Progenitor cell of endocrine pancreas (in vitro differentiated cells): ENCODE results near the gene ZFYVE21. TPM values are rescaled to one million over a fixed set of nuclear protein-coding genes. Genes with fewer than 3 reads are reported as not detected.

Experiments
- DNase-seq: peaks from one replicate; pipeline ENCODE4 v3.0.0; 2021; ENCODE audit warnings: low spot score; ENCODE audit not compliant: unreplicated experiment
- H3K27ac Mint-ChIP-seq: 2 replicates; pipeline ENCODE4 v1.8.0; 2021; ENCODE audit warnings: mild to moderate bottlenecking, moderate library complexity, mixed read lengths
- H3K27me3 Mint-ChIP-seq: 2 replicates; pipeline ENCODE4 v1.8.0; 2021; ENCODE audit warnings: mixed read lengths
- H3K36me3 Mint-ChIP-seq: 2 replicates; pipeline ENCODE4 v1.8.0; 2022; ENCODE audit warnings: mixed read lengths; ENCODE audit not compliant: insufficient read depth
- H3K4me1 Mint-ChIP-seq: 2 replicates; pipeline ENCODE4 v1.8.0; 2021; ENCODE audit warnings: low read depth, mixed read lengths
- H3K4me3 Mint-ChIP-seq: 2 replicates; pipeline ENCODE4 v1.8.0; 2021; ENCODE audit warnings: low read depth, mild to moderate bottlenecking, moderate library complexity, mixed read lengths
- H3K9me3 Mint-ChIP-seq: 2 replicates; pipeline ENCODE4 v1.8.0; 2021; ENCODE audit warnings: low read depth, mixed read lengths
- CTCF ChIP-seq: fragments of 200-600 bp; sonication (generic); IDR thresholded peaks from one replicate; pipeline ENCODE4 v1.5.0; 2021; ENCODE audit warnings: antibody characterized with exemption, mild to moderate bottlenecking; ENCODE audit not compliant: unreplicated experiment
- total RNA-seq: library from RNA; stranded (reverse); gene quantifications from 2 replicates; pipeline ENCODE4 v1.2.1, GENCODE V29; 2021

Gene ZFYVE21
- total RNA-seq, 1 donor from 2014 or later: 47.2 TPM

DNA sequence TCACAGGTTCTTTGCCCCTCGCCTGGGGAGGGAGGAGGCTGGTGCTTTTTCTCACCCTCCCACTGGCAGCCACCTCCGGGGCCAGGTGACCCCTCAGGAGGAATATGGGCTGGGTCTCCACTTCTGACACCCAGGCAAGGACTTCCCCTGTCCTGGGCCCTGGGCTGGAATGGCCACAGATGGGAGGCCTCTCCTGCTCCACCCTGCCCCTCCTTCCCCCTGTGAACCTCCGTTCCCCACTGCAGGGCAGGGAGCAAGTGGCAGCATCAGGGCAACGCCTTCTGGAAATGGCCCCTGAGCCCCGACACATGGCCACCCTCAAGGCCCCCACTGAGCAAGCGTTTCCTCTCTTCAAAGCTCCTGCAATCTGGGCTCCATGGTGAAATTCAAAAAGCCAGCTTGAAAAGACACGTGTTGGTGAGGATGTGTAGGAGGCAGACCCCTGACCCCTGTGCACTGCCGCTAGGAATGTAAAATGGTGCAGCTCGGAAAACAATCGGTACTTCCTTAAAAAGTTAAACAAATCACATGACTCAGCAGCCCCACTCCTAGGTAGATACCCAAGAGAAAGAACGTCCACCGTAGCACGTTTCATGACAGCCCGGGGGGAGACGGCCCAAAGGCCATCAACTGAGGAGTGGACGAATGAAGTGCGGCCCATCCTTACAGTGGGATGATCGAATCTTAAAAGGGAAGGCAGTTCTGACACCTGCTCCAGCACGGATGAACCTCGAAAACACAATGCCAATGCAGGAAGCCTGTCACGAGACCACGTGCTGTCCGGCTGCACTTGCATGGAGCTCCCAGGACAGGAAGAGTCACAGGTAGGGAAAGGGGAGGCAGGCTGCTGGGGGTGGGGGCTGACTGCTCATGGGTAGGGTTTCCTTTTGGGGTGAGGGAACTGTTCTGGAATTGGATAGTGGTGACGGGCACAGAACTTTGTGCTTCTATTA lies 11.9 kb upstream of the ZFYVE21 start:
- peak overlapping the region; percentile 36 for H3K27ac Mint-ChIP-seq
- no peaks in the 10 kb centered on the region for H3K9me3 Mint-ChIP-seq
- H3K27me3 Mint-ChIP-seq: no peaks in the 10 kb centered on the region
- no peak for DNase-seq
- no peaks in the 10 kb centered on the region for H3K4me1 Mint-ChIP-seq
- no peak overlapping the region for H3K4me3 Mint-ChIP-seq
- TF ChIP-seq CTCF: no peak
- peaks cover 2% of the 10 kb centered on the region for H3K36me3 Mint-ChIP-seq

- DNase-seq: no peak
- H3K4me1 Mint-ChIP-seq: no peaks in the 10 kb centered on the region
- H3K4me3 Mint-ChIP-seq: no peak overlapping the region
- H3K27me3 Mint-ChIP-seq: no peaks in the 10 kb centered on the region
- peaks cover 2% of the 10 kb centered on the region for H3K36me3 Mint-ChIP-seq
- no peak overlapping the region for H3K27ac Mint-ChIP-seq
- H3K9me3 Mint-ChIP-seq: no peaks in the 10 kb centered on the region
- no peak for TF ChIP-seq CTCF
These were observed 10.9 kb upstream of the ZFYVE21 start for GRCh38 chr14:103704708-103705107.

GRCh38 chr14:103705118-103705503 lies 10.5 kb upstream of the ZFYVE21 start:
- Mint-ChIP-seq H3K27me3 (no peaks in the 10 kb centered on the region), H3K4me3 (no peak overlapping the region), H3K9me3 (no peaks in the 10 kb centered on the region), H3K36me3 (peaks cover 2% of the 10 kb centered on the region), H3K4me1 (no peaks in the 10 kb centered on the region), H3K27ac (peak overlapping the region; percentile 83)
- no peak for TF ChIP-seq CTCF
- no peak for DNase-seq

DNA sequence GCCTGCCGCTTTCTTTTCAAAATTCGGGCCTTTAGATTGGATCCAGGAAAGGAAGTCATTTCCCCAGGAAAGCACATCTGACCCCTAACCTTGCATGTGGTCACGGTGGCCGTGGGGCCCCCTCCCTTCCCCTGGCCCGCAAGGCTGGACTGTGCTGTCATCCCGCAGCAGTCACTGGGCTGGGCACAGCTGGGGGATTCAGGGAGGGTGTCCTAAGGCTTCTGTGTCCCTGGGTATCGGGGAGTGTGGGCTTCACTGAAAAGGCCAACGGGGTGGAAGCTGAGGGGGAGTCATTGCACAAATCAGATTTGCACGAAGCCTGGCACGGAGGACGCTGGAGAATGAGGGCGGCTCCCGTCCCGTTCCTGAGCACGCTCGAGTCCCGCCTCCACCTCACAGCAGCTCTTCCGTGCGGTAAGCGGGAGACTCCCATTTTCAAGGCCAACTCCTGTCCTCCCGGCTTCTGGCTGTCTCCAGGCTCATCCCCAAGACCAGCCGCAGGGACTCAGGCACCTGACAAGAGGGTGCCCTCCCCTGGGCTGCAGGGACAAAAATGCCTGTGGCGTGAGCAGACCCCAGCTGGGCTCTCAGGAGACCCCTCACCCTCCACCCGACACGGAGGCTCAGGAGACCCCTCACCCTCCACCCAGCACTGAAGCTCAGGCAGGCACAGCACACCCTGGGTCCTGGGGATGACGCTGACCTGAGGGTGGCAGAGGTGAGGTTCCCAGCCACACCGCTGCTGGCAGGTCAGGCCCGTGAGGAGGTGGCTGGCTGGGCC lies 9.9 kb upstream of the ZFYVE21 start:
- H3K36me3 Mint-ChIP-seq: peaks cover 2% of the 10 kb centered on the region
- H3K4me3 Mint-ChIP-seq: no peak overlapping the region
- no peak overlapping the region for H3K27ac Mint-ChIP-seq
- H3K27me3 Mint-ChIP-seq: no peaks in the 10 kb centered on the region
- no peak for TF ChIP-seq CTCF
- H3K9me3 Mint-ChIP-seq: no peaks in the 10 kb centered on the region
- H3K4me1 Mint-ChIP-seq: no peaks in the 10 kb centered on the region
- no peak for DNase-seq

DNA sequence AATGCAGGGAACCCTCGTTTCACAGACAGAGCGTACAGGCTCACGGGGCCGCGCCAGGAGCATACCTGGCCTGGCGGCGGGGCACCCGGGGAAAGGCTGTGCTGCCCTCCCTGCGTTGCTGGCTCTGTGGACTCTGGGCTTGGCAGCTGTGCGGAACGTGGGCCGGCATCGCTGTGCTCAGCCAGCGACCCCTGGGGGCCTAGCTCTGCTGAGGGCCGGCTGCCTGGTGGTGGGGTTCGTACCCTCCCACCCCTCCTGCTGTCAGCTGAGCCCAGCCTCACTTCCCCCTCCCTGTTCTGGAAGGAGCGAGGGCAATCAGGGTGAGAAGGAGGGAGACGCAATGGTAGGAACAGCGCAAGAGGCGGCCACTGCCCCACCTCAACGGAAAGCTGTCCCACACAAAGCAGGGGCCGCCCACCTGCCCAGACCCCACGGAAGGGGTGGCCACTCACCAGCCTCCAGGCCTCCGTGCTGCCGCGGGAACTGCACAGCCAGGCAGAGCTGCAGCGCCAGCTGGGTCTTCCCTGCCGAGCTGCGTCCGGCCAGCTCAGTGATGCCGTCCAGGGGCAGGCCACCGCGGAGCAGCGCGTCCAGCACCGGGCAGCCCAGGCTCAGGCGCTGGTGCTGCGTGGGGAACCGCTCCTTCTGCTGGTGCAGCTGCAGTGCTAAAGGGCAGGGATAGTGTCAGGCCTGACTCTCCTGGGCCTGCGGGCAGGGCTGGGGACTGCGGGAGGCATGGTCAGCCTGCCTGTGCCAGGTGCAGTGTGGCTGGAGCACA lies 8.9 kb upstream of the ZFYVE21 start:
- Mint-ChIP-seq H3K36me3 (peaks cover 2% of the 10 kb centered on the region), H3K4me1 (no peaks in the 10 kb centered on the region), H3K27me3 (no peaks in the 10 kb centered on the region), H3K4me3 (no peak overlapping the region), H3K9me3 (no peaks in the 10 kb centered on the region), H3K27ac (no peak overlapping the region)
- no peak for TF ChIP-seq CTCF
- no peak for DNase-seq
